Stimulated activated CD8-positive, alpha-beta memory T cell treated with anti-CD3 and anti-CD28 coated beads, Interleukin-2, amount 100 ng/mL, for 48 hours (primary cell): ENCODE data around the gene CPEB4.

ENCODE experiments used
- DNase-seq, 2 donors: peaks; one replicate each; pipeline ENCODE4 v3.0.0-alpha.2; 2020; ENCODE audit warnings: low read depth in 2 of 2

The CPEB4 gene

DNA sequence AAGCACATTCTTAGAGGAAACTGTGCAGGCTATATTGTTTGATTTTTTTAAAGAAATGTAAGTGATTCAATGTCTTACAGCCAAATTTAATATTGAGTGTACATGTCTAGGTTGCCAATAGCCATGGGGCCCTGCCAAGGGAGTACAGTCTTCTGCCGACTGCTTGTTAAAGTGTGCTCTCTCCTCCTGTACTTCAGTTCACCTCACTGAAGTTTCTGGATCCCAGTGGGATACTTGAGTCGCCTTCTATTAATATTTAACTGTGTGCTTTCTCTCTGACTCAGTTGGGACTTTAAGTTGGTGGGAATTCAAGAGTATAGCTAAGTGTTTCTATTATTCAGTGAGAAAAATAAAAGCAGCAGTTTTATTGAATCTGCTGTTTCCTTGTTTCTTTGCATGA is 56.4 kb downstream of the CPEB4 start:
- DNase-seq, result no peak

DNA sequence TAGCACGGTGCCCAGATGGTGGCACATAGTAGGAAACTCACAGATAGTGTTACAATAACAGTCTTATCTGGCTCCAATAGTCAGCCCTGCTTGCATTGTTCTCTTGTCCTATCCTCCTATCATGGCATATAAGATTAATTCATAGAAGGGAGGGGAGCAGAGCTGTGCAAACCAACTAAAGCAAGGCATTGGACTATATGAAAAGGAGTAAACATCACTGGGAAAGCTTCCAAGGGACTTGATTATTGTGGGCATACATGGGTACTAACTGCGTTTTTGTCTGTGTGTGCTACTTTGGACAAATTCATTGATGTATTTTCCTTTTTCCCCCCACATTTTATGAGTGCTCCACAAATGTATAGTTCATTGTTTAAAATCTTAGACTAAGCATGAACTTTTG is 57.0 kb downstream of the CPEB4 start:
- no peak for DNase-seq

DNA sequence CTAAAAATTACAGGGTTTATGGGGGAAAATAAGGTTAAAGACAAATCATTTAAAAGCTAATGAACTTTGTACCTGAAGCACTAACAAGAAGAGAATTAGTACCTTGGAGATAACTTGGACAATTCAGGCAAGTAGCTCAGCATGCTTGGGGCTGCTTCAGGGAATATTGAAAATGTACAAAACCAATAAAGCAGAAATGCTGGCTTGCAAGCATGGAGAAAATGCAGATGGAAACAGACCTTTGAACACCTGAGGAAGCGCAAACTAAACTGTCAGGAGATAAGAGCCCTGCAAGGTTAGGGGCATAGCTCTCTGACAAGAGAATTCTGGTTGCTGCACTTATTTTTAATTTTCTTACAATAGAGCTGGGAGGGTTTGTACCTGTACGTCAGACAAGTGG is 58.2 kb downstream of the CPEB4 start:
- DNase-seq, result no peak

DNA sequence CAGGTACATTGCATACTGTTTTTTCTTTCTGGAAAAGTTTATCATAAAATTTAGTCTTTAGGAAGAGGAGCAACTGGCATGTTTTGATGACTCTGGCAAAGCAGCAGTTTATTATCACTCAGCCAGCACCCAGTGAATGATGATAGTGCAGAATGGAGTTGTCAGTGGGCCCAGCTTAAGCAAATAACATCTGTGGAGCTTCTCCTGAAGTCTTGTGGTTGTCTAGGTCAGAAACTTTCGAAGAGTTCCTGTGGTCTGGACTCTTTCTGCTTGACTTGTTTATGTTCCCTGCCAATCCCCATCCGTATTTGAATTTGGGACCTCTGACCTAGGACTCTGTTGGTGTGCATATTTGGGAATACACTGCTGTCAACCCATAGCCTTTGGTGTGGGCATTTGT is 62.7 kb downstream of the CPEB4 start:
- DNase-seq, result no peak

DNA sequence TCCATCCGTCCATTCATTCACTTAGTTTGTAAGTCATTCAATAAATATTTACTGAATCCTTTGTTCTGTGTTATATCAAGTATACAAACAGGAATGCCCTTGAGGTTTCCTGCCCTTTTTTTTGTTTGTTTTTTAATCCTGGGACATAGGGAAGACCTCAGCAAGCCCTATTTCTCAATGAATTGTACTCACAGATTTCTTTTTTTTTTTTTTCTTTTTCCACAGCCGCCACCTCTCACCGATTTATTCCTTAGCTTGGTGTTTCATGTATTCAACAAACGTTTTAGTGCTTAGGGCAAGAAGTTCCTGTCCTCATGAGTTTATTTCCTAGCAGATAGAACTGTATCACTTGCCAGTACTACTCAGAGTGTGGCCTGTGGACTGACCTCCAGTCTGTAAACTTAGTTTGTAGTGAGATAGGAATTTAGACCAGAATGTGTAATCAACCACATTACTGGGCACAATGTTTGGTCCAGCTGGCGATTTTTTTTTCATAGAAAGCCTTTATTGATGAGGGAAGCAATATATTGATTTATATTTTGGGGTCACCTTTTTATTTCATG is 65.5 kb downstream of the CPEB4 start:
- DNase-seq, result no peak

DNA sequence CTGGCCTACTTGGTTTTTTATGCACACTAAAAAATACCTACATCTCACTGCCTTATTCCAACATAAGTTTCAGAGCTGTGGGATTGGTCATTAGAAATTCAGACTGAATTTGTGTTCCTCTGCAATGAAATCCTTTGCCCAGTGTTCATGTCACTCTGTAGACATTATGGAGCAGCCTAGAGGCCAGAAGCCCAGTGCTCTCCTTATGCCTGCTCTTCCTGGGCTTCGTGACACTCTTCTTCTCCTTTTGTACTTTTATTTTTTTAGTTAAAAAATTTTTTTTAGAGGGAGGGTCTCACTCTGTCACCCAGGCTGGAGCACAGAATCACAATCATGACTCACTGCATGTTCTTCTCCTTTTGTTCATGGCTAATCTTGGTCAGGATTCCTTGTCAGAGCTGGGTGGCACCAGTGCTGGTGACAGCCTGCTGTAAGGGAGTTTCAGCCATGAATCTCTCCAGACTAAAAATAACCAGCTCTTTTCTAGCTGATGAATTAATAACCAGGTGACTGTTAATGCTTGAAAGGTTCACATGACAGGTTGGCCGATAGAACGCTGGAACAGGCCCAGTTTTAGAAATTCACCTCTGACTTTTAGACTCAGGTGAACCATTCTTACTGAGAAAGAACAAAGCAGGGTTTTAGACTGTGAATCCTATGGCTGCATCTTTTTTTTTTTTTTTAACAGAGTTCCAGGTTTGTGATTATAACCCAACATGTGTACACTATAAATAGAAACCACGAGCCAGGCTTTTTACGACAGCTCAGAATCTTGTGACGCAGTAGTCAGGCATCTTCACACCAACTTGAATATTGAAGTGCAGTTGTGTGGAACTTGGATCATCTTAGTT is 66.7 kb downstream of the CPEB4 start:
- DNase-seq, result no peak

DNA sequence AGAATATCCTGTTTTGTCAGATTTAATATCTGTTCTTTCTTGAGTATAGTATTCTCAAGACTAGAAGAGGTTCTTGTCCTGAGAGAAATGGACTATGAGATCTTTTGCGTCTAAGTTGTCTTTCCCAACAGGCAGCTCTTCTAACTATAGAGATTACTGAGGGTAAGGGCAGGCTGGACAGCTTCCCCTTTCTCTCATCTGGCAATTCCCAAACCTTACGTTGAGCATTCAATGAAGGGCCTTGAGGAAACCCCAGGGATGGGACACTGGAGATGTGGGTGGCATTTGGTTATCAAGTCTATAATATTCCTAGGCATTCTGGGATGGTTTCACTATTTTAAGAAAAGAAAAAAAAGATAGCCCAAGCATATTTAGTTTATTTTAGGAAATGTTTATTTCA is 72.8 kb downstream of the CPEB4 start:
- DNase-seq, result no peak

DNA sequence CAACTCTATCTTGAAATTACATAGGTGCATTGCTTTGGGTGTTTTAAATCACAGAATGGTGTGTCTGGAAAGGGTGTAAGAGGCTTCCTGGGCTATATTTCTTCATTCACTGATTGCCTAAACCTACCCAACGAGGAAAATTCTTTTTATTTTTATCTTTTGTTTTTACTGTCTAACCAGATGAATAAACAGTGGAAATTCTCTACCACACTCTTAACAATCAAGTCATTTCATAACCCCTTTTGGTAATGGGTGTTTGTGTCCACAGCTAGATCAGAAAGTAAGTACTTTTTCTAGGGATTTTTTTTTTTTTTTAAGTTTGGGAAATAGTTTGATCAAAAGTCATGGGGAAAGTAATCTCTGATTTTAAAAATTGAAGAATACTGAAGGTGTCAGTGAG is 73.3 kb downstream of the CPEB4 start:
- no peak for DNase-seq

DNA sequence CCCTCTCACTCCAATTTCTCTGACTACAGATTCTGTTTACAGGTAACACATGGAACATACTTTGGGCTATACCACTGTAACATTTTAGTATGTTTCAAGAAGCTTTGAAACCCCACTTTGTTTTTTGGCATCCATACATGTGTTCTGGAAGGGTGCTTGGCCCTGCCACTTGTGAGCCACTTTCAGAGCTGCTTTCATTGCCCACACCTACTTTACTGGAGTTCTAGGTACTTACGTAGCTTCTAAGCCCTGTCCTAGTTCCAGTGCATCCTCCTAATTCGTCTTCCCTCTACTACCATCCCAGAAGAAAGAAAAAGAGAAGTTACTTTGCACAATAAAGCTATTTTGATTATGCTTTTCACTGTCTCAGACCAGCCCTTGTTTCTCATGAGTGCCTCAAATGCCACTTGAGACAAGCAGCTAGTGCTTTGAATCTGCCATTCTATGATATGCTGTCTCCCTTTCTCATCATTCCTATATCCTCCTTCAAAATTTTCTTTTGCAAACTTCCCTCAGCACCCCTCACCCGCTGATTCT is 74.4 kb downstream of the CPEB4 start:
- no peak for DNase-seq

DNA sequence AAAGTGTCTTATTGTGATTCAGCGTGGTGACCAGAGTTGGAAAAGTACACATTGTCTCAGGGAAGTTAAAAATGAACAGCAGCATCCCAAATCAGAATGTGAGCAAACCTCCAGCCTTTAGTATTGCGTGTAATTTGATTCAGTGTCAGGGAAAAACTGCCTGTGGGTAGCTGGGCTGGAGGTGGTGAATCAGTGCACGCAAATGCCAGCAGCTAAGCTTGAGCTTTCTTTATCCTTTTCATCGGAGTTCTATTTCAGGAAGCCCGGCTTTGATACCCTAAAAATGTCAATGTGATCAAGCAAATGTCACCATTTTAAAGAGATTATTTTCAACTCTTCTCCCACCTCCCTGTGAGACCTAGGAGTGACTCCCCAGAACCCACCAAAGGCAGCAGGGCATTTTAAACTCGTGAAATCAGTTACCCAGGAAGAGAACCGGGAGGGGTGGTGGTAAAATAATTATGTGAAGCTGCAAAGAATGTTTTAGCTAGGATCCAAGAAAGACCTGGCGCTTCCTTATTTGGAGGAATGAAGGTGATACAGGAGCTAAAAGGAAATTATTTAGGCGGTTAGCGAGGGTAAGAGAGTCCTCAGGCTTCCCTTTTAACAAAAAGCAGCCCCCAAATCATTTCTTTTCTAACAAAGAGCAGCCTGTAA is 75.2 kb downstream of the CPEB4 start:
- no peak for DNase-seq

DNA sequence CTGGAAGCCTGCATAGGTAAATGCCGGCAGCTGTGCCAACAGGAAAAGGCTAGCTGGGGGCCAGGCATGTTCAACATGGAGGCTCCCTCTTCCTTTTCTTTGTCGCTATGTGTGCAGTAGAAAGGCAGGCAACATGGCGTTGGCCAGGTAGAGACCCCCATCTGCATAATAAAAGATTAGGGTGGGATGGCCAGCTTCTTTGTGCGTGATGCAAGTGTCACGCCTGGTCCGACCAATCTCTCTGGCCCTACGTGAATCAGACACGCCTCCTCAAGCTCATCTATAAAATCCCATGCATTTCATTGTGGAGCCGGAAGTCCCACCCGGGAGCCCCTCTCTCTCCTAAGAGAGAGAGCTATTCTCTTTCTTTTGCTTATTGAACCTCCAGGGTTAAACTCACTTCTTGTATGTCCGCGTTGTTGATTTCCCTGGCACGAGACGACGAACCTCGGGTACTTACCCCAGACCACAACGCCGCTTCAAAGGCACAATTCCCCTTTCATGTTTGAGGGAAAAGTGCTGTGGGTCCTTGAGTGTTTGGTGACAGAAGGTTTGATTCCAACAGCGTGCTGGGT is 75.8 kb downstream of the CPEB4 start:
- DNase-seq, result no peak

DNA sequence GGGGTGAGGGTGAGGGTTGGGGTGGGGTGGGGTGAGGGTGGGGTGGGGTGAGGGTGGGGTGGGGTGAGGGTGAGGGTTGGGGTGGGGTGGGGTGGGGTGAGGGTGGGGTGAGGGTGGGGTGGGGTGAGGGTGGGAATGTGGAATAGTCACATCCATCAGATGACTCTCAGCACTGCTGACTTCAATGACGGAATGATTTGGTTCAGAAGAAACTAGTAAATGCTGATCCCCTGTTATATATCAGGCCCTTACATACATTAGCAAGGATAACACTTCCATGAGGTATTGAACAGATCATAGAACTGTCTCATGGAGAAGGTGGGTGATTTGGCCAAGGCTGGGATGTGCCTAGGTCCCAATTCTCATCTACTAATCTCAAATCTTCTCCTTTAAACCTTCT is 76.4 kb downstream of the CPEB4 start:
- DNase-seq, result no peak

DNA sequence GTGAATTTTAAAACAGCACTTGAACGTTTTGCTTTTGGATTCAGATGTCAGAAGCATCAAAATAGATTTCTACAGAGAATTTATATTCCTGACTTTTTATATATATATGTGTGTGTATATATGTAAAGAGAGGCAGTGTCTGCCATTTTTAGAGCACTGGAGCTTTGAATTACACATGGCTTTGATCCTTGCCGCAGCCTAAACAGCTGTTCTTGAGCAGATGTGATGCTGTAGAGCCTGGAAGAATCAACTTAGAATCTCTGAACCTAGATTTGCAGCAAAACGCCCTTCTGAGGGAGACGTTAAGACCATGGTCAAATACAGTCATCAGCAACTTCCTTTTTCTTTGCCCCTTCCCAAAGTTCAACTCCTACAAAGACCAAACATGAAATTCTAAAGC is 79.1 kb downstream of the CPEB4 start:
- no peak for DNase-seq

DNA sequence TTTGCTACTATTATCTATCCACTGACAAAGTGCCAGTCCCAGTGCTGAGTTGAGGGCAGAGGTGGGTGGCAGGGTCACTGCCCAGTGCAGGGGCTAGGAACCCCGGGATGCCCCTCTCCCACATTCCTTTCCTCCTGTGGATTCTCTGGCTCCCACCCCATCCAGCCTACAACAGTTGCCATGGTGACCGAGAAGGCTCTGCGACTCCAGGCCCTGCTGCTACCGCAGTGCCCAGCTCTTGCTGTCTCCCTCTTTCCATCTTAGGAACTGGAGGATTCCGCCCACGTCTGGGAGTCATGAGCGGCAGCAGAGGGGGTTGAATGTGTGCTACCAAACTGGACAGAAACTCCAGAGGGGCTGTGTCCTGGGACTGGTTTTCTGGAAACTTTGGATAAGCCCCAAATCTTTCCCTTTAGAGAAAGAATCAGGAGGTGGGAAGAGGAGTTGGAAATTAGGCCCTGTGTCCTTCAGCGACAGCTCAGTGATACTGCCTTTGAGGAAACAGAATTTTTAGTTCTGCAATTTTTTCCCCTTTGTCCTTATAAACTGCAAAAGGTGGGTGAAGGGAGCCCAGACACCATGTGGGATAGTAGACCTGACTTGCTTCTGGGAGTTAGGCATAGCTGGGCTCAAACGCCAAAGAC is 80.1 kb downstream of the CPEB4 start:
- DNase-seq, result no peak

DNA sequence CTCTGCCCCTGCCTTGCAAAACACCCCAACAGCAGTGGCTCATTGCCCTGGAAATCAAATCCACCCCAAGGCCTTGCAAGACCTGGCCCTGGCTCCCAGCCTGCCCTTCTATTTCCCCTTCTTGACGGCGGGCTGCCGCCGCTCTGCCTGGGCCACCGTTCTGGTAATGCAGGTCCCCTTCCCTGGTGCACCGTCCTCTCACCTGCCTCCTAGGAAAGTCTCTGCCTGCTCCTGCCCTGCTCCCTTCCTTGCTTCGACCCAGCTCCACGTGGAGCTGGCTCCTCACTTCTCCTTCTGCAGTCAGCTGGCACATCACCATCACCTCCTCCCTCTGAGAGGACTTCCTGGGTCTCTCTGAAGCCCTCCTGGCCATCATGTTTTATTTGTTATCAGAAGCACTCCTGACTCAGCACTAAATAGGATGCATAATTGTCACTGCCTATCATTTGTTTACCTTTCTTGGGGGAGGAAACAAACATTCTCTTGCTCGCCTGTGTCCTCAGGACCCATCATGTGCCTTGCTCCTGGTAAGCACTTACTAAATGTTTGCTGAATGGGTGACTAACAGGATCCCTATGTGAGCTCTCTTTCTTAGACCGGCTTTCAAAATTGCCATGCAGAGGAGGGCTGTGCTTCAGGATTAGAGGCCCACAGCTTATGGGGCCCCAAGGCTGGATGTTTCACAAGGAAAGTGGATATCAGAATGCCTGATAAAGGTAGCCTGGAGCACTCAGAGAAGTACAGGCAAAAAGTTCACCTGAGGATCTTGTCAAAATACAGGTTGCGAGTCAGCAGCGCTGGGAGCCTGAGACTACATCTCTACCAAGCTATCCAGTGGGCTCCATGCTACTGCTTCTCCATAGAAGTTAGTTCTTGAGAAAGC is 81.3 kb downstream of the CPEB4 start:
- DNase-seq, result no peak

DNA sequence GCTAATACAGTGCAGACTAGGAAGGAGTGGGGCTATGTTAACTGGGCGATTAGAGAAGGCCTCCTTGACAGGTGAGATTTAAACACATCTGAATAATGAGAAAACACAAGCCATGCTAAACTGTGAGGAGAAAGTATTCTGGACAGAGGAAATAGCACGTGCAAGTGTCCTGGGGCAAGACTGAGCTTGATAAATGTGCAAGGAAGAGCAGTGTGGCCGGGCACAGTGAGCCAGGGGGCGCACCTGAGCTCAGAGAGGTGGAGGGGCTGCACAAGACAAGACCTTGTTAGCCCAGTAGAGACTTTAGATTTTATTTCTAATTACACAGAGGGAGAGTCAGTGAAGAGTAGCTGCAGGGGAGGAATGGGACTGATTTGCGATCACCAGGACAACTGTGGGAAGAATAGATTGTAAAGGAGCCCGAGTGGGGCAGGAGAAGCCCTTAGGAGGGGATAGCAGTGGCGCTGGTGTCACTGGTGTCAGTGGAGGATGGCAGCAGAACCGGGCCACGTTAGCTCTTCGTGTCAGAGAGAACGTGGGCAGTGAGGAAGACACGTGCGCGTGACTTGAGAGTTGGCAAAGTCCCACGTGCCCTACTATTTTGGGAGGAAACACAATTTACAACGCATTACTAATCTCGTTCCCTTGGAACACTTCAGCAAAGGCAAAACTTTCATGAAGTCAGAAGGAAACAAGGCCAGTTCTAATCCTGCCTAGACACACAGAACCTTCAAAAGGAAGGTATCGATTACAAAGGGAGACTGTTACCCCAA is 82.9 kb downstream of the CPEB4 start:
- DNase-seq, result no peak

DNA sequence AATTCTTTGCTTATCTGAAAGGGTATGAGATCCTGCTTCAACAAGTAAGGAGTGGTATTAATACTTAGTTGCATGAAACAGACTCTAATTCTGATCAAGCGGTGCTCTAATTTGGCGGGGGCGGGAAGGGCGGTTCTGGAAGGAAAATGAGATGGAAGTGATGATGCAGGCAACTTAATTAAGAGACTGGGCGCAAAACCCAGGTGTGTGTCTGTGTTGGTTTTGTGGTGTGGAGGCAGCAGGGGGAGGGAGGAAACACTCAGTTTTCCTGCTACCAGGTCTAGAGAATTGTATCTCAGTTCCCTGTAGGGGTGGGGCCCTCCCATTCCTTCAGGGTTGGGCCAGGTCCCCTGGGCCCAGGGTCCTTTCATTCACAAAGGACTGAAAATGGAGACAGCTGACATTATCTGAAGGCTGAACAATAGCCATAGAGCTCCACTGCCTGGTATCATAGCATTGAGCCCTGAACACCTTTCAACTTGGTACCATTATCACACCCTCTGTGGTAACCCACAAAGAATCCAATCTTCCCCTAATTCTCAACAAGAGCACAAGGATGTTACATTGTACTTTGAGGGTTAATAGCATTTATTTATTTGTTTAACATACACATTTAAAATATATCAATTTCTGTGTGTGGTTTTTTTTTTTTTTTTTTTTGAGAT is 83.7 kb downstream of the CPEB4 start:
- DNase-seq, result no peak

DNA sequence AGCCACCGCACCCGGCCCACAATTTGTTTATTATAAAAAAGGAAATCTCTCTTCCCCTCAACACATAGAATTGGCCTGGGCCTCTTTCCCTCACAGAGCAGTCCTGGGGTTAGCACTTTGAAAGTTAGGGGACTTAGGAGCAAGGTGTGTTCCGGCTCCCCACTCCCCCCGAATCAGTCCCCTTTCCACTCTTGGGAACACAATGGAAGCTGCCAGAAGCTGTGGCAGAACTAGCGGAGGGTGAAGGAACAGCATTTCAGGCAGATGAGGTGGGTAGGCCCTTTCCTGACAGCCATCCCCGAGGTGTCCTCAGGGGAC is 84.4 kb downstream of the CPEB4 start:
- DNase-seq, result no peak

DNA sequence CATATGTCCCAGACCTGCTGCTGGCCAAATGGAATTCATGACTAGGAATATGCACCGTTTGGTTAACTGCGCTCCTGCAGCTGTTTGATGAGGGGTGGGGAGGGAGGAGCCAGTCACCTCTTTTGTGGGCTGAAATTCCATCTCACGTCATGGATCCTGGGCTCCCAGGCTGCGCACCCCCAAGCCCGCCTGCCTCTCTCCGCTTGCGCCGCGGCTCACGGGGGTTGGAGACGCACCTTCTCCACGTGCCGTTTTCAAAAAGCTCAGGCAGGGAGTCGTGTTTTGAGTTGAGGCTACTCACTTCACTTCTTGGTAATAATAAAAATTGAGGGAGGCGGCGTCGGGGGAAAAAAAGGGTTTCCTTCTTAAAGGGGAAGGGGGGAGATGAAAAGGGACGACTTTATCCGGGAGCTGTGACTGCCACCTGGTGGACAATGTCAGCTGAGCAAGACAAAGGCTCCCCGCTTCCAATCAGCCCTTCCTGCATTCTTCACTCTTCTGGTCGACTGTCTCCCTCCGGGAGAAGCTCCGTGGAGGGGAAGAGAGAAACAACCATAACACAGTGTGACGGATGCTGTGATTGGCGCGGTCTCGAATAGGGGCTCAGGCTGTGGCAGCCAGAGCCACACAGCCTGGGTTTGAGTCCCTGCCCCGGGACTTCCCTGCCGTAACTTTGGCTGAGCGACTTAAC is 84.9 kb downstream of the CPEB4 start:
- peak; percentile 51 to 65 for DNase-seq
